ENCODE measurements around the gene IGF2BP2.
A peak's percentile ranks its signal among the peaks of the same experiment; 100 is the strongest.
"Not testable (repeated sequence)": the region's sequence is repeated elsewhere in the genome, so short reads cannot be mapped to it uniquely, and the experiment has no call there.

IGF2BP2 gene

DNA sequence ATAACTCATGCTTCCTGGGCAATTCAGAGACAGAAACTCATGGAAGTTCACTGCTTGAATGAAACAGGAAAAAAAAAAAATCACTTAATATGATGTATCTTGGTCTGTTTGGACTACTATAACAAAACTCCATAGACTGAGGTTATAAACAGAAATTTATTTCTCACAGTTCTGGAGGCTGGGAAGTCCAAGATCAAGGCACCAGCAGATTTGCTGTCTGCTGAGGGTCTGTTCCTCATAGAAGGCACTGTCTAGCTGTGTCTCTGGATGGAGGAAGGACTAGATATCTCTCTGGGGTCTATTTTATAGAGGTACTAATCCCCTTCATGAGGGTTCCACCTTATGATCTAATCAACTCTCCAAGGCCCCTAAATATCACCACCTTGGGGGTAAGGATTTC, 119.3 kb downstream of the IGF2BP2 start:
- DNase-seq: no peak

DNA sequence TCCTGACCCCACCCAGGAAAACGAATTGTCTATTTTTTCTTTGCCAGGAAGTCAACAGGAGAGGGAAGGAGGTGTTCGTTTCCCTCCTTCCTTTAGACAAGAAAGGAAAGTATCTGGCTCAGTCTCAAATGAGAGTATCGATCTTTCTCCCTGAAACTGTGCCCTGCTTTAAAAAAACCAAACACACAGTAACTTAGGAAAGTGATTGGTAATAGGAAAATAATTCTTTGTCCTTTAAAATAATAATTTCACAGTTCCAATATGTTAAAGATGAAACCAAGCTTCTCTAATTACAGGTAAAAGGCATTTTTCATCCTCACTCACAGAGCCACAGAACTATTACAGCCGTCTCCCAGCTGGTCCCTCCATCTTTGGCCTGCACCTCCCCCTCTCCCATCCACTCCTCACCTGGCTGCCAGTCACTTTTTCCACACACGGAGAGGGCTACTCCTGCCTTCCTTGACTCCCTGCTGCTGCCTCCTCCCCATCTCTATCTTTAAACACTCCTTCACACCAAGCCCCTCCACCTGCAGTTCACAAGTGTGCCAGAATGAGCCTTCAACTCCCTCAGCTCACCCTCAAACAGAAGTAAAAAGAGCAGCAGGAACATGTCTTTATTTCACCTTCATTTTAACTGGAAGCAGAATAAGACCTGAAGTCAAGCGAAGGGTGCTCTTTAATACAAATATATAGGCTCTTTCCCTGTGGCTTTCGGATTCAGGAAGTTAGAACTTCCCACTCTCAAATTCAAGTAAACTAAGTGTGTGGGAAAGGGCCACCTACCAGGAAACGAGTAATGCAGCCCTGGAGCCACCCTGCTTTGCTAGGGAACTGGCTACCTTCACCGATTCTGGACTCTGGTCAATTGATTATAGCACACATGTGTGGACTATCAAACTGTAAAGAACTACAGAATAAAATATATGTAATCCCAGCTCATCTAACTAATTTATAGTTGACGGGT, 122.3 kb downstream of the IGF2BP2 start:
- no peak for DNase-seq

DNA sequence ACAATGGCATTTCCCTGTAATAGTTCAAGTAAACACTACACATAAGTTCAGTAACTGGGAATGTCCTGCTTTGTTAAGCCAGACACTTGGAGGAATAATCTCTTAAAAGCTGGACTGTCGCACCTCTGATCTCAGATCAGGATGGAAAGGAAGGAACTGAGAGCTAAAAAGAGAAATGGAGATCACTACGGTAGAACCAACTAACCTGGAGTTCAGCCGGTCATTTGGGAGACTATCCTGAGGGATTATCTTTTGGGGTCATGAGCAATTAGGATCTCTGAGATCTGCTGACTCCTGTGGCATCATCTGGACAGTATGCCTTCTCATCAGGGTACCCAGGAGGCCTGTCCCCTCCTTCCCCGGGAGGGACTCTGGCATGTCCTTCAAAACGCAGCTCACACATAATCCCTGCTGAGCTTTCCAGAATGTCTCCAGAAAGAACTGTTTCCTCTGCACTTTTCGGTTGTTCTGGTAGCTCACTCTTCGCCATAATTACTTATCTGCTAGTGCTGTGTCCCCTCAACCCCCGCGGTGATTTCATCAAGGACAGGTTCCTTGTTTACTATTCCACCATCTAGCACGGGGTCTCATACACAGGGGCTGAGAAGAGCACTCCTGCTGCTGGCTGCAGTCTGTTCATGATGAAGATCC, 123.1 kb downstream of the IGF2BP2 start:
- no peak for DNase-seq

DNA sequence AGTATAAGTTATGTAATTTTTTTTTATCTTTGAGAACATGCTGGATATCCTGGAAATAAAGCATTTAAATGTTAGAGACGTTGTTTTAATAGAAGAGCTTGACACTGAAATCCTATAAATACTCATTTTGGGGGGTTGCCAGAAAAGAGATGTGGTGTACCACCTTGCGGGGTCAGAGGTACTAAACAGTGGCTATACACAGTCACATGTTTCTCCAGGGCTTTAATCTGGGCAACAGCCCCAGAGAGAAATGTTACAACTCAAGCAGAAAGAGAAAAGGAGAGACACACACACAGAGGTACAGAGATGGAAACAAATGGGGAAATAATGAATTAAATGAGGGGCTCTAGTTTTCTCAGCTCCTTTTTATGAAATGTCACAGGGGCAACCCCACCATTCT, 124.9 kb downstream of the IGF2BP2 start:
- no peak for DNase-seq

DNA sequence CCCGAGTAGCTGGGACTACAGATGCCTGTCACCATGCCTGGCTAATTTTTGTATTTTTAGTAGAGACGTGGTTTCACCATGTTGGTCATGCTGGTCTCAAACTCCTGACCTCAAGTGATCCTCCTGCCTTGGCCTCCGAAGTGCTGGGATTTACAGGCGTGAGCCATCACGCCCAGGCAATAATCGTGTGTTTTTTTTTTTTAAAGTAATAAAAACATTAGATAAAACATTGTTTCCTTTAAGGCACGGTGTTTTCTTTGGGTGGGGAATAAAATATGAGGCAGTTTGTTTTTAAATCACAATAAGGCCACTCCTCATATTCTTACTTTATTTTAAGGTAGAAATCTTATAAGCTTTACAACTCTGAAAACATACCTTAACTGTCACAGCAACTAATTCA, 127.6 kb downstream of the IGF2BP2 start:
- not testable (repeated sequence) for DNase-seq

DNA sequence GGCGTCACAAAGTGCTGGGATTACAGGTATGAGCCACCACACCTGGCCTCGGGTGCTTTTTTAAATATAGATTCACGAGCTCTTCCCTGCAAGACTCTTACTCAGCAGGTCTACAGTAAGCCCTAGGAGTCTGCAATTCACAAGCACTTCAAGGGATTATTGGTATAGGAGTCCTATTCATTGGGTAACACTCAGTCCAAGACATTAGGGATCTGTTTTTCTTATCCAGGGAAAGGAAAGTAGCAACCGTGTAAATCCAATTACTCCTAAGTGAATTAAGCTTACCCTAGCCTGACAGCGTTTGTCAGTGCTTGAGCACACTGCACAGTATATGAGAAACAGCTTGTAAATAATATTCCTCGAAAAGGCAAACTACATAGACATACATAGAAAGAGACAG, 128.8 kb downstream of the IGF2BP2 start:
- no peak for DNase-seq

DNA sequence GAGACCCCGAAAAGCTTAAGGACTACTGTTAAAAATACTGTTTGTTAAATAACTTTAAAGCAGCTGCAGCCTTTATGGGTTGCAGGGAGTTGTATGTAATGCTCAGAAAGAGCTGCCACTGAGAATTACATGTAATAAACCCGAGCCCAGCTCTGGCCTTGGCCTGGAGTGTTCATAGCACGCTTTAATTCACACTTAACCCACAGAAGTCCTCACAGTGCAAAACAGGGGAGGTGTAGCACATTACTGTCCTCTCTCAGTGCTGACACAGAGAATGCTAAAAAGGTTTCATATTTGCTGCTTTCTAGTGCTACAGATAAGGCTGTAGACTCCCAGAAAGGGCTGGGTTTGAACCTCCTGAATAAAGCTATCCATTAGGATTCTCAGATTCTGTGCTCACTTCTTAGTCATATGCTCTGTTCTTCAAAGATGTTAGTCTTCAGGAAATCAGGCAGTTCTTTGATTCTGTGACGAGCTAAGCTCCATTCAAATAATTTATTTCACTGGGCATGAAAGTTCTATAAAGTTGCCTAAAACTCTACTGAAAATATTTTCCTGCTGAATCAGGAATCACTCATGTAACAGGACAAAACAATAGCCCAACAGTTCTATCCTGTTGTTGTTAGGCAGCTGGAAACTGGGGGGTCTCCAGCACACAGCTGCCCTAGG, 130.7 kb downstream of the IGF2BP2 start:
- no peak for DNase-seq

DNA sequence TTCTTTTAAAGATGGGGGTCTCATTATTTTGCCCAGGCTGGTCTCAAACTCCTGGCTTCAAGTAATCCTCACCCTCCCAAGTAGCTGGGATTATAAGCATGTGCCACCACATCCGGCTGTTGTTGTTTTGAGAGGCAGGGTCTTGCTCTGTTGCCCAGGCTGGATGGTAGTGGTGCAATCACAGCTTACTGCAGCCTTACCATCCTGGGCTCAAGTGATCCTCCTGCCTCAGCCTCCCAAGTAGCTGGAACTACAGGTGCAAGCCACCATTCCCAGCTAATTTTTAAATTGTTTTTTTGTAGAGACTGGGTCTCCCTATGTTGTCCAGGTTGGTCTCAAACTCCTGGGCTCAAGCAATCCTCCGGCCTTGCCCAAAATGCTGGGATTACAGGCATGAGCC, 133.2 kb downstream of the IGF2BP2 start:
- no peak for DNase-seq

DNA sequence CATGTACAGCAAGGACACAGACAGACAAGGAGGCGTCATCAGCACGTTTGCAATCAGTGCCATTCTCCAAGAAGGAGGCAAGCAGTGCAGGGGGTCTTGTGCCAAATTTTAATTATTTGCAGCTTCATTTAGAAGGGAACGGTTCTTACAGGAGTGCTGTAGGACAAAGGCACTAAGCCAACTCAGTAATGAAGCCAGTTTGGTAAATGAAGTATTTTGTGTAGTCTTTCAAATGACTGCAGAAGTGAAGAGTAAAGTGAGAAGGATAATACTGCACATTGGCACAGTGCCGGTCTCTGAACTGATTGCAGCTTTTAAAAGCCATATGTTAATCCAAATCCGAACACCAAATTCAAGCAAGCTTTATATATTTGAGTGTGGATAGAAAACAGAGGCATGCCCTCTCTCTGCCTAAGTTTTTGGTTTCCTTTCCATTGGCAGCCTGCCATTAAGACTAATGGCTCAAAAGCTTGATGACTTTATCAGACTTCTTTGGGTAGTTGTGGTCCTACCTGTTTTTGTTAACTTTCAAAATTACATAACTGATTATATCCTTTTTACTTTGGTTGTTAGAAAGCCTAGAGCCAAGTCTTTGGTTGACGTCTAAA, 137.5 kb downstream of the IGF2BP2 start:
- DNase-seq: no peak

DNA sequence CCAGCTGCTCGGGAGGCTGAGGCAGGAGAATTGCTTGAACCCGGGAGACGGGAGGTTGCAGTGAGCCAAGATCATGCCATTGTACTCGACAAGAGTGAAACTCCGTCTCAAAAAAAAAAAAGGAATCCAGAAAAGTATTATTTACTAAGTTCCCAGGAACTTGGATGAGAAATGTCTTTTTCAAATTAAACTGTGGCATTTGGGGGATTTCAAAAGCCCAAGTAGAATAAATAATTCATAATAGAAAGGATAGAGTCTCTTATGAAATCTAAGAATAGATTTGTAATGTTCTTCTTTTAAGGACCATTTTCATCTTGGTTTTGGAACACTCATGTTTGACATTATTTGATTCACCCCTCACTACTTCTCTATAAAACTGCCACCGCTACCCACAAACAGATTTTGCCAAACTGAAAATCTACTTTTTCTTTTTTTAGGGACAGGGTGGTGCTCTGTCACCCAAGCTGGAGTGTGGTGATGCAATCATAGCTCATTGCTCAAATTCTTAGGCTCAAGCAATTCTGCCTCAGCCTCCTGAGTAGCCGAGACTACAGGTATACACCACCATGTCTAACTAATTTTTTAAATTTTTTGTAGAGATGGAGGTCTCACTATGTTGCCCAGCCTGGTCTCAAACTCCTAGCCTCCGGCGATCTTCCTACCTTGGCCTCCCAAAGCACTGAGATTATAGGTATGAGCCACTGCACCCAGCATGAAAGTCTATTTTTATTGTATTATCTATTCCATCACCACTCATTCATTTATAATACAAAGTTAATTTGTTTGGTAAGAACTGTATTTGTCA, 139.4 kb downstream of the IGF2BP2 start:
- DNase-seq: no peak

DNA sequence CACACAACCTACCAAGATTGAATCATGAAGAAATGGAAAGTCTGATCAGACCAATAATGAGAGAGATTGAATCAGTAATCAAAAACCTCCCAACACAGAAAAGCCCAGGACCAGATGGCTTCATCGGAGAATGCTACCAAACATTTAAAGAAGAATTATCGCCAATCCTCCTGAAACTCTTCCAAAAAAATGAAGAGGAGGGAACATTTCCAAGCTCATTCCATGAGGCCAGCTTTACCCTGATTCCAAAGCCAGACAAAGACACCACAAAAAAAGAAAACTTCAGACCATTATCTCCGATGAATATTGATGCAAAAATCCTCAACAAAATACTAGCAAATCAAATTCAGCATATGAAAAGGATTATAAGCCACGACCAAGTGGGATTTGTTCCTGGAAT, 144.6 kb downstream of the IGF2BP2 start:
- no peak for DNase-seq

DNA sequence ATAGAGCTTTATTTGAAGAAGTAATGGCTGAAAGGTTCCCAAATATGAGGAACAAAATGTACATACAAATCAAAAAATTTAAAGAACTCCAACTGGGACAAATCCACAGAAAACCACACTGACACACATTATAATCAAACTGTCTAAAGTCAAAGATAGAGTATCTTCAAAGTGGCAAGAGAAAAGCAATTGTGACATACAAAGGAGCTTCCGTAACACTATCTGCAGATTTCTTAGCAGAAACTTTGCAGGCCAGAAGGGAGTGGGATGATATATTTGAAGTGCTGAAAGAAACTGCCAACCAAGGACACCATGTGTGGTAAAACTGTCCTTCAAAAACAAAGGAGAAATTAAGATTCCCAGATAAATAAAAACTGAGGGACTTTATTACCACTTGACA, 146.8 kb downstream of the IGF2BP2 start:
- no peak for DNase-seq

DNA sequence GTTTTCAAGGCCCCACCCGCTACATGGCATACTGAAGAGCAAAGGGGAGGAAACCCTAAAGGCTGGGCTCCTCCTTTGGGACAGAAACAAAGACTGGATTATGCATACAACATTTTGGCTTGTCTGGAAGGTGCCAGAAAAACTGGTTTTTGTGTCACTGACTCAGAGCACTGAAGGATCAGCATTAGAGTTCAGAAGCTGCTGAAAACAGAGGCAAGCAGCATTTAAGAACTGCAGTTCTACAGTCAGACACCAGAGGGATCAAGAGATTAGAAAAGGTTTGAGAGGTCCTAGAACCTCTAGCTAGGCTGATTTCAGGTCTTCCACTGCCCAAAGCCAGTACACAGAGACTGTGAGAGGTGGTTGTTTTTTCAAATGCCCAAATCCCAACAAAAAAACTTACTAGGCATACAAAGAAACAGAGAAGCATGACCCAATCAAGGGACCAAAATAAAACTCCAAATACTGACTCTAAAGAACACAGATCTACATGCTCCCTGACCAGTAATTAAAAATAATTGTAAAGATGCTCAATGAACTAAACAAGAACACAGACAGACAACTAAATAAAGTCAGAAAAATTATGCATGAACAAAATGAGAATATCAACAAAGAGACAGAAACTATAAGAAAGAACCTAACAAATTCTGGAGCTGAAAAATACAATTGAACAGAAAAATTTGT, 147.6 kb downstream of the IGF2BP2 start:
- no peak for DNase-seq

DNA sequence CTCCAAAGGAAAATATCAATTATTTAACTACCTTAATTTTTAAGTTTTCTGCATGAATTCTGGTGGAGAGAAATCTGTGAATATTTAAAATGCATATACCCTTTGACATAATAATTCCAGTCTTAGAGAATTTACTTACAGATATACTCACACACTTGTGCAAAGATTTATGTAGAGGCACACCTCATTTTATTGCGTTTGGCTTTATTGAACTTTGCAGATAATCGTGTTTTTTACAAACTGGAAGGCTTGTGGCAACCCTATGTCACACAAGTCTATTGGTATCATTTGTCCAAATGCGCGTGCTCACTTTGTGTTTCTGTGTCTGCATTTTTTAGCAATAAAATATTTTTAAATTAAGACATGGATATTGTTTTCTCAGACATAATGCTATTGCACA, 157.3 kb downstream of the IGF2BP2 start:
- no peak for DNase-seq

DNA sequence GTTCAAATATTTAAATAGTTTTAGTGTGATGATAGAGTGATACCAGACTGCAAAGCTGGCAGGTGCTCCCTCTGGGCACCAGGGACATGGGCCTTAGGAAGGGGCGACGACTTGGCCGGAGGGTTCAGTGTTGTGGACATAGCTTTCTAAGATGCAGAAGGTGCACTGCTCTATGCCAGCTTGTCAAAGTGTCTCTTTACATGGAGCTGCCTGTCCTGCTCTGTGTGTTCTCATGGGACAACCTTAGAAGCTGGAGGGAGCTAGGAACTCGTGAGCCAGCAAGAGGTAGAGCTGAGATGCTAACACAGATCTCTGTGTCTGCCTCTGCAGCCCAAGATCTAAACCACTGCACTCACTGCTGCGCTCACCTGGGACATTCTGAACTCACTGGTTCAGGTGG, 160.9 kb downstream of the IGF2BP2 start:
- DNase-seq: no peak

DNA sequence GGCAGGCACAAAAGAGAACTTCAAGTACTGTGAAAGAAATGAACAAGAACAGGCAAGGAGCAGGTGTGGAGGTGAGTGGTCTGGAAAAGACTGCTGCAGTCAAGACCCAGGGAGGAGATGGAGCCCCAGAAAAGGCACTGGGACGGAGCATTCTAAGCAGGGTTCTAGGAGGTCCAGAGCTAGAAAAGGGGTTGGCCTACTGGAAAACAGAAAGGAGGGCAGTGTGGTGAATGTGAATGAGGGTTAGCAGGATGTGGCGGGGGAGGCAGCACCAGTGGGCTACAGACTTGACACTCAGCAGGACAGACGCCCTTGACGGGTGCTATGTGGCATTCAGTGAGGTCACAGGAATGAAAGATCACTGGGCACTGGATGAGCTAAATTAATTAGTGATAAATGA, 163.1 kb downstream of the IGF2BP2 start:
- DNase-seq: no peak

DNA sequence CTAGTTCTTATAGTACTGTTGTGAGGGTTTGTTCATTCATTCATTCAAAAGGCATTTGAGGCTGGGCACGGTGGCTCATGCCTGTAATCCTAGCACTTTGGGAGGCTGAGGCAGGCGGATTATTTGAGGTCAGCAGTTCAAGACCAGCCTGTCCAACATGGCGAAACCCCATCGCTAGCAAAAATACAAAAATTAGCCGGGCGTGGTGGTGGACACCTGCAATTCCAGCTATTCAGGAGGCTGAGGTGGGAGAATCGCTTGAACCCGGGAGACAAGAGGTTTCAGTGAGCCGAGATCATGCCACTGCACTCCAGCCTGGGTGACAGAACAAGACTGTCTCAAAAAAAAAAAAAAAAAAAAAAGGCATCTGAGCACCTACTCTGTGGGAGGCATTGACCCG, 163.5 kb downstream of the IGF2BP2 start:
- not testable (repeated sequence) for DNase-seq

DNA sequence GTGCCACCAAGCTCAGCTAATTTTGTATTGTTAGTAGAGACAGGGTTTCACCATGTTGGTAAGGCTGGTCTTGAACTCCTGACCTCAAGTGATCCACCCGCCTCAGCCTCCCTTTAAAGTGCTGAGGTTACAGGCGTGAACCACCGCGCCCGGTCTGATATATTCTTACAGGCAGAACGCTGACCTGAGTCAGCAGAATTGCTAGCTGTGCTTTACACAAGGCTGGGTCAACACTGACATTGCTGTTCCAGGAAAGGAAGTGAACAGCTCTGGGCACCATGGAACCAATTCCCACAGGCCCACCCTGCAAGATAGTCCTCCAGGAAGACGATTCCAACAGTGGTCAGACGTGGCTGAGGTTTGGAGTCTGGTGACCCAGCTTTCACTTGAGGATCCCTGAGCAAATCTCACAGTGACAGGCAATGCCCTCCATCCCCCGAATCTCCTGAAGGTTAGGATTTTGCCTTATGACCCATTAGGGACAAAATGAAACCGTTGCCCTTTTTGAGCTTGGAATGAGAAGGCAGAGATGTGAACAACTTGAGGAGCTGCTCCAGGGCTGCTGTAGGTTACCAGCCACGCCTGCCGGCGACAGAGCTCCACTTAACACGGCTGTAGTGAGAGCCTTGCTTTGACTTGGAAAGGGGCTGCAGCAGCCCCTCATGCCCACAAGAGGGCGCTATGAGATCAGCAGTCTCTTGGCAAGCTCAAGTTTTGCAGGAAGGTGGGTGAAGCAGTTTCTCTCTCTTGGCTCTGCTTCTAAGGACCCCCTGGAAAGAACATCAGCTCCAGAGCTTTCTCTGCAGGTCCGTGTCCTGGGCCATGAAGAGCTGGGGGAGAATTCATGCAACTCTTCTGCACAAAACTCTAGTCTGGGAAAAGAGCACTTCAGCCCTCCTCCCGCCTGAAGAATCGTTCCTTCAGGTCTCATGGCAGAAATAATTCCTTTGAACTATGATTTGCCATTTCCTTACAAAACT, 164.6 kb downstream of the IGF2BP2 start:
- DNase-seq: peak; percentile 49

DNA sequence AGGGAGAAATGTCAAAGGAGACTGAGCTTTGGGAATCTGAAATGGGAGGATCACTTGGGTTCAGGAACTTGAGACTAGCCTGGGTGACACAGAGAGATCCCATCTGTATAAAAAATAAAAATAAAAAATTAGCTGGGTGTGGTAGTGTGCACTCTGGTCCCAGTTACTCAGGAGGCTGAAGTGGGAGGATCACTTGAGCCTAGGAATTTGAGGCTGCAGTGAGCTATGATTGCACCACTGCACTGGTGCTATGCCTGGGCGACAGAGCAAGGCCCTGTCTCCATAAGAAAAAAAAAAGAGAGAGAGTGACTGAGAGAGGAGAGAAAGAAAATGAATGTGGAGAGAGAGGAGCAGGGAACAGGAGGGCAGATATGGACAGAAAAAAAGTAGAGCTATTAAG, 165.9 kb downstream of the IGF2BP2 start:
- no peak for DNase-seq

DNA sequence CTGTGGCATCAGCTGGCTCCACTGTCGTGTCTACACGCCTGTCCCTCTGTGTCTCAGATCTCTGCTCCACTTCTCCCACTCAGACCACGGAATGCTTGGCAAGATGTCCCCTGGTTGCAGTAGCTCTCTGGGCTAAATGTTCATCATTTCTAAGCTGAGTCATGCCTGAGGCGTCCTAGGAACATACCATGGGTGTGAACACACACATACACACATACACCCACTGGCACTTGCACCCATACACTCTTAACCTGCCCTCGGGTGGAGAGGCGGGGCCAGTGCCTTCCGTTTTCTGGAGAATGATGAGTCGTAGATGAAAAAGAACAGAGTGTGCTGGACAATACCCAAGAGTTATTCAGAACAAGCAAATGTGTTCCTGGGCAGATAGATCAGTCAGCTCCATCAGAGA, 166.3 kb downstream of the IGF2BP2 start:
- DNase-seq: no peak

Data from activated T-cell treated with anti-CD3 and anti-CD28 coated beads for 4 hours (primary cell).